Uterus (tissue), 2 donors: ENCODE measurements around the gene ABCG2.

Source experiments
- POLR2A ChIP-seq, 2 donors: fragments of 450-650 bp; IDR thresholded peaks; one replicate each; pipeline ENCODE4 v1.6.1; 2016; ENCODE audit warnings: antibody characterized with exemption in 2 of 2, mild to moderate bottlenecking in 1 of 2, moderate library complexity in 1 of 2
- TF ChIP-seq, protein P1 (sequence below), 4 experiments: fragments of 200-600 bp in 2 of 4; fragments of 450-650 bp in 2 of 4; sonication (generic) in 2 of 4; IDR thresholded peaks; one replicate each; pipeline ENCODE4 v1.5.1; 2016 to 2019; ENCODE audit warnings: antibody characterized with exemption in 4 of 4, mild to moderate bottlenecking in 2 of 4, moderate library complexity in 1 of 4

- TF ChIP-seq, protein P1, sequence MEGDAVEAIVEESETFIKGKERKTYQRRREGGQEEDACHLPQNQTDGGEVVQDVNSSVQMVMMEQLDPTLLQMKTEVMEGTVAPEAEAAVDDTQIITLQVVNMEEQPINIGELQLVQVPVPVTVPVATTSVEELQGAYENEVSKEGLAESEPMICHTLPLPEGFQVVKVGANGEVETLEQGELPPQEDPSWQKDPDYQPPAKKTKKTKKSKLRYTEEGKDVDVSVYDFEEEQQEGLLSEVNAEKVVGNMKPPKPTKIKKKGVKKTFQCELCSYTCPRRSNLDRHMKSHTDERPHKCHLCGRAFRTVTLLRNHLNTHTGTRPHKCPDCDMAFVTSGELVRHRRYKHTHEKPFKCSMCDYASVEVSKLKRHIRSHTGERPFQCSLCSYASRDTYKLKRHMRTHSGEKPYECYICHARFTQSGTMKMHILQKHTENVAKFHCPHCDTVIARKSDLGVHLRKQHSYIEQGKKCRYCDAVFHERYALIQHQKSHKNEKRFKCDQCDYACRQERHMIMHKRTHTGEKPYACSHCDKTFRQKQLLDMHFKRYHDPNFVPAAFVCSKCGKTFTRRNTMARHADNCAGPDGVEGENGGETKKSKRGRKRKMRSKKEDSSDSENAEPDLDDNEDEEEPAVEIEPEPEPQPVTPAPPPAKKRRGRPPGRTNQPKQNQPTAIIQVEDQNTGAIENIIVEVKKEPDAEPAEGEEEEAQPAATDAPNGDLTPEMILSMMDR (IDR thresholded peaks at IDR 0.05), result no peak
- TF ChIP-seq POLR2A (IDR thresholded peaks at IDR 0.05), result no peak
These were observed 71.4 kb downstream of the ABCG2 start for GRCh38 chr4:88087004-88087403.
